Stimulated activated CD8-positive, alpha-beta memory T cell treated with anti-CD3 and anti-CD28 coated beads, Interleukin-7, amount 100 ng/mL, for 24 hours (primary cell): ENCODE measurements around the gene NOC2L.

Experiments used
- DNase-seq: peaks from one replicate; pipeline ENCODE4 v3.0.0-alpha.2; 2020; ENCODE audit warnings: low read depth

The NOC2L gene

GRCh38 chr1:942864-943533 is 16.1 kb downstream of the NOC2L start:
- DNase-seq = no peak

- no peak for DNase-seq
These were observed 16.6 kb downstream of the NOC2L start for GRCh38 chr1:942411-942821.

GRCh38 chr1:941588-942383 is 17.3 kb downstream of the NOC2L start:
- no peak for DNase-seq

GRCh38 chr1:941015-941587 is 18.0 kb downstream of the NOC2L start:
- no peak for DNase-seq

GRCh38 chr1:940107-941014 is 18.7 kb downstream of the NOC2L start:
- DNase-seq = no peak

GRCh38 chr1:939511-940106 is 19.4 kb downstream of the NOC2L start:
- DNase-seq = no peak

- no peak for DNase-seq
These were observed 20.2 kb downstream of the NOC2L start for GRCh38 chr1:938711-939489.

- no peak for DNase-seq
These were observed 20.9 kb downstream of the NOC2L start for GRCh38 chr1:938088-938683.

- no peak for DNase-seq
These were observed 21.5 kb downstream of the NOC2L start for GRCh38 chr1:937521-937920.

- DNase-seq = no peak
These were observed 22.4 kb downstream of the NOC2L start for GRCh38 chr1:936348-937264.

GRCh38 chr1:935751-936231 is 23.3 kb downstream of the NOC2L start:
- DNase-seq = no peak

GRCh38 chr1:934991-935750 is 23.9 kb downstream of the NOC2L start:
- DNase-seq = no peak

GRCh38 chr1:933603-933940 is 25.5 kb downstream of the NOC2L start:
- DNase-seq = no peak

- DNase-seq = no peak
These were observed 26.1 kb downstream of the NOC2L start for GRCh38 chr1:932776-933602.

GRCh38 chr1:932173-932510 is 26.9 kb downstream of the NOC2L start:
- DNase-seq = no peak

- no peak for DNase-seq
These were observed 27.5 kb downstream of the NOC2L start for GRCh38 chr1:931380-932172.

GRCh38 chr1:930633-931138 is 28.4 kb downstream of the NOC2L start:
- no peak for DNase-seq
